Measurements from ENCODE around the gene PTPRN.

The PTPRN gene

DNA sequence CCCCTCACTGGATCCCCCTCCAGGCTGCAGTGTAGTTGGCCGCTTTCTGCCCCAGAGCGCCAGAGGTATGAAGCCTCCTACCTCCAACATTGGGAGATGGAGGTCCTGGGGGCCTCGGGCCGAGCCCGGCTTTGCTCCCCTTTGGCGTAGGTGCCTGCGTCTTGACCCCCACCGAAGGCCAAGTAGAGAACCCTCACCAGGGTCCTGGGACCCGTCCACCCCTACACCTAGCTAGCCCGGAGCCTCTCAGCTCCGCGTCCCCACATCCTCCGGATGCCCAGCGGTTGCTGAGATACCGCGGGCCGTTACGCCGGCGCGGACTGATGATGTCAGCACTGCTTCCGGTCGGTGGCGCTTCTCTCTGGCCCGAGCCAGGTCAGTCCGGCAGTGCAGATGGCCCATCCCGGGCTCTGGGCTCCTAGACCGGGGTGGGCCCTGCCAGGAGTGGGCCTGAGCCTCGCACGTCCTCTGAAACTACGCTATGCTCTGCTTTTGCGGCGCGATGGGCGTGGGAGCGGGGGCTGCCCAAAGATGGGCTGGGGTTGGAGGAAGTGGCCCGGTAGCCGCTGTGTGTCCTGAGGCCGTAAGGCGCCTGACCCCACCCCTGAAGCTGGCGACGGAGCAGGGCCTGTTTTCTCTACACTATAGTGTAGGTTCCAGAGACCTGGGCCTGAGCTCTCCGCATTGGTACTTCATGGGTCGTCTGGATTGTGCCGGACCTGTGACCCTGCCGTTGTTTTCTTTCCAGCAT lies 63.9 kb downstream of the PTPRN start, which contains the start of the genes GLB1L and STK16:
Gene GLB1L, minus strand, starts transcription at position 297 of the 751 bp plus-strand sequence. CDS start 1,871 bp downstream, outside the sequence.
Gene STK16, plus strand, starts transcription at position 332 of the 751 bp plus-strand sequence. CDS start 521 bp downstream, outside the sequence.
- H3K27ac Mint-ChIP-seq, result peak within 1 kb of the TSS; percentile 69 to 94 (median 89)
- peak within 1 kb of the TSS; percentile 95 to 96 (median 96) for H3K4me3 Mint-ChIP-seq
- no peaks in the 10 kb centered on the region for H3K36me3 Mint-ChIP-seq (ENCODE audit: low read depth)
- H3K27me3 Mint-ChIP-seq (ENCODE audit: low read depth), result peaks cover 5% of the 10 kb centered on the region
- H3K9me3 Mint-ChIP-seq, result no peaks in the 10 kb centered on the region
- peaks cover 19% of the 10 kb centered on the region for H3K4me1 Mint-ChIP-seq
- TF ChIP-seq, protein P1, sequence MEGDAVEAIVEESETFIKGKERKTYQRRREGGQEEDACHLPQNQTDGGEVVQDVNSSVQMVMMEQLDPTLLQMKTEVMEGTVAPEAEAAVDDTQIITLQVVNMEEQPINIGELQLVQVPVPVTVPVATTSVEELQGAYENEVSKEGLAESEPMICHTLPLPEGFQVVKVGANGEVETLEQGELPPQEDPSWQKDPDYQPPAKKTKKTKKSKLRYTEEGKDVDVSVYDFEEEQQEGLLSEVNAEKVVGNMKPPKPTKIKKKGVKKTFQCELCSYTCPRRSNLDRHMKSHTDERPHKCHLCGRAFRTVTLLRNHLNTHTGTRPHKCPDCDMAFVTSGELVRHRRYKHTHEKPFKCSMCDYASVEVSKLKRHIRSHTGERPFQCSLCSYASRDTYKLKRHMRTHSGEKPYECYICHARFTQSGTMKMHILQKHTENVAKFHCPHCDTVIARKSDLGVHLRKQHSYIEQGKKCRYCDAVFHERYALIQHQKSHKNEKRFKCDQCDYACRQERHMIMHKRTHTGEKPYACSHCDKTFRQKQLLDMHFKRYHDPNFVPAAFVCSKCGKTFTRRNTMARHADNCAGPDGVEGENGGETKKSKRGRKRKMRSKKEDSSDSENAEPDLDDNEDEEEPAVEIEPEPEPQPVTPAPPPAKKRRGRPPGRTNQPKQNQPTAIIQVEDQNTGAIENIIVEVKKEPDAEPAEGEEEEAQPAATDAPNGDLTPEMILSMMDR (IDR thresholded peaks at IDR 0.05; ENCODE audit: unreplicated experiment in 3 of 3), result no peak

DNA sequence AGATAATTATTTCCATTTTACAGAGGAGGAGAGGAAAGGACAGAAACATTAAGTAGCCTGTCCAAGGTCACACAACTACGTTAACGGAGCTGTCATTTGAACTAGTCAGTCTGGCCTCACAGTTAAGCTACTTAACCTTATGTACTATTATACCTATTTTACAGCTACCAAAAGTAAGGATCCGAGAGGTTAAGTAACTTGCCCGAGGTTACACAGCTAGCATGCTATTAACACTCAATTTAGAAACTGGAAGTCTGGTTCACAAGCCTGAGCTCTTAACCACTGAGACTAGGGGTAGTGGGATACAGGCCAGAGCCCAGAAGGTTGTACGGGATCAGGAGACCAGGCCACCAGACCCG lies 64.4 kb downstream of the PTPRN start:
- Mint-ChIP-seq H3K9me3 (no peaks in the 10 kb centered on the region), H3K27me3 (ENCODE audit: low read depth) (peaks cover under 1% of the 10 kb centered on the region), H3K36me3 (ENCODE audit: low read depth) (peaks cover under 1% of the 10 kb centered on the region), H3K4me3 (peak overlapping the region; percentile 95 to 96 (median 96)), H3K4me1 (peaks cover 14% of the 10 kb centered on the region), H3K27ac (peak overlapping the region in 2 of 3 experiments; percentile 89 to 94)
- TF ChIP-seq, protein P1 (IDR thresholded peaks at IDR 0.05; ENCODE audit: unreplicated experiment in 3 of 3), result no peak

DNA sequence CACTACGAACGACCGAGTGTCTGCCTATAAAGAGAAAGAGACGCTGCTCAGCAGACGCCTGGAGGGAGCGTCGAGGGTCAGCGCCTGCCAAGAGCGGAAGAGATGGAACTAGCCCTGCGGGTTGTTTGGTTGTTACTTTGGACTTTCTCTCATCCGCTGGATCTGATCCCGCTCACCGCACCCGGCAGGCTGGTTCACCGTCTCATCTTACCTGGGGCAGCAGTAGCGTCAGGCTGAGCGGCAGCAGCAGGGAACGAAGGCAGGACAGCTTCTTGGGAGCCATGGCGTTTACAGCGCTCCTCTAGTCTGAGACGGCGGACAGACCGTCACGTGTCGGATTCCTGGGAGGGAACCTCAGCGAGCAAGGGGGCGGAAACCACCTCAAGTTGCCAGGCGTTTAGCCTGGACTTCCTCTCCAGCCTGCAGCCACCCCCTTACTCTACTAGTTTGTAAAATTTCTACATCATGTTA lies 65.9 kb downstream of the PTPRN start:
- H3K9me3 Mint-ChIP-seq, result no peaks in the 10 kb centered on the region
- H3K27ac Mint-ChIP-seq, result peak overlapping the region in 2 of 3 experiments; percentile 62 to 73
- TF ChIP-seq, protein P1 (IDR thresholded peaks at IDR 0.05; ENCODE audit: unreplicated experiment in 3 of 3), result no peak
- H3K27me3 Mint-ChIP-seq (ENCODE audit: low read depth), result no peaks in the 10 kb centered on the region
- no peaks in the 10 kb centered on the region for H3K4me1 Mint-ChIP-seq
- H3K36me3 Mint-ChIP-seq (ENCODE audit: low read depth), result peaks cover 5% of the 10 kb centered on the region
- H3K4me3 Mint-ChIP-seq, result peak overlapping the region; percentile 62 to 70 (median 69)
